ENCODE results near the gene C3orf18.
"Not testable (repeated sequence)": the region's sequence is repeated elsewhere in the genome, so short reads cannot be mapped to it uniquely, and the experiment has no call there.

Gene C3orf18

DNA sequence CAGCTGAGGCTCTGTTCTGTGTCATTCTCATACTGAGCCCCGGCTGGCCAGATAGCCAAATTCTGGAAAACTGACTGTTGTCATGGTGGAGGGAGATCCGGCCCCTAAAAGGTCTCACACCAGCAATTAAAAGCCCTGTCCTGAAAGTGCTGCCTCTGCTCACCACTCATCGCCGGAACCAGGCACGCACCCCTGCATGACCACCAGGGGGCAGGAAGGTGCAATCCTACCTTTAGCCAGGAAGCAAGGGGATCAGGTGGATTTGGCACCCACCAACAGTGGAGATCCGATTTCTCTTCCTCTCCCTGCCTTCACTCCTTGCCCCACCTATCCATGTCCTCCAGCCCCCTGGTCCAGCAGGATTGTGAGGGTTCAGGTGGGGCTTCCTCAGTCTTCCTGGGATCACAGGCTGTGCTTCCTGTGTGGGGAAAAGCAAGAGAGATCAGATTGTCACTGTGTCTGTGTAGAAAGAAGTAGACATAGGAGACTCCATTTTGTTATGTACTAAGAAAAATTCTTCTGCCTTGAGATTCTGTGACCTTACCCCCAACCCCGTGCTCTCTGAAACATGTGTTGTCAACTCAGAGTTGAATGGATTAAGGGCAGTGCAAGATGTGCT is 48.0 kb downstream of the C3orf18 start:
- DNase-seq = peak; percentile 14 to 67

DNA sequence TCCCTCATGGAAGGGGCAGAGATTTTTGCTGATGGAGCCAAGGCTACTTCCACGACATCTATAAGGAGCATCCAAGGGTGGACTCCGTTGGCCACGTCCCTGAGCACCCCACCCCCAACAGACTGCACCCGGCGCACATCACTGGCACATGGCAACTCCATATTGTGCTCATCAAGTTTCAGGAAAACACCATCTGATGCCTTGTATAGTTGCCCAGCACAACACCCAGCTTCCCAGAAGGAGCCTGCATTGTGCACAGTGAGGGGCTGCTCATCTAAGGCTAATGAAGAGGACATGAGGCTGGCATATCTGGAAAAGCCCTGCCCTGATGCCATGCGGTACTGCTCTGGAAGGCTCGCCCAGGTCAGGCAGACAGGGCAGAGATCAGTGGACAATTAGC is 49.1 kb downstream of the C3orf18 start:
- DNase-seq = peak; percentile 76 to 84

- DNase-seq = no peak
Measured at GRCh38 chr3:50517721-50518206, 49.8 kb downstream of the C3orf18 start.

GRCh38 chr3:50516440-50516871 is 51.1 kb downstream of the C3orf18 start:
- DNase-seq = peak; percentile 68 to 74

DNA sequence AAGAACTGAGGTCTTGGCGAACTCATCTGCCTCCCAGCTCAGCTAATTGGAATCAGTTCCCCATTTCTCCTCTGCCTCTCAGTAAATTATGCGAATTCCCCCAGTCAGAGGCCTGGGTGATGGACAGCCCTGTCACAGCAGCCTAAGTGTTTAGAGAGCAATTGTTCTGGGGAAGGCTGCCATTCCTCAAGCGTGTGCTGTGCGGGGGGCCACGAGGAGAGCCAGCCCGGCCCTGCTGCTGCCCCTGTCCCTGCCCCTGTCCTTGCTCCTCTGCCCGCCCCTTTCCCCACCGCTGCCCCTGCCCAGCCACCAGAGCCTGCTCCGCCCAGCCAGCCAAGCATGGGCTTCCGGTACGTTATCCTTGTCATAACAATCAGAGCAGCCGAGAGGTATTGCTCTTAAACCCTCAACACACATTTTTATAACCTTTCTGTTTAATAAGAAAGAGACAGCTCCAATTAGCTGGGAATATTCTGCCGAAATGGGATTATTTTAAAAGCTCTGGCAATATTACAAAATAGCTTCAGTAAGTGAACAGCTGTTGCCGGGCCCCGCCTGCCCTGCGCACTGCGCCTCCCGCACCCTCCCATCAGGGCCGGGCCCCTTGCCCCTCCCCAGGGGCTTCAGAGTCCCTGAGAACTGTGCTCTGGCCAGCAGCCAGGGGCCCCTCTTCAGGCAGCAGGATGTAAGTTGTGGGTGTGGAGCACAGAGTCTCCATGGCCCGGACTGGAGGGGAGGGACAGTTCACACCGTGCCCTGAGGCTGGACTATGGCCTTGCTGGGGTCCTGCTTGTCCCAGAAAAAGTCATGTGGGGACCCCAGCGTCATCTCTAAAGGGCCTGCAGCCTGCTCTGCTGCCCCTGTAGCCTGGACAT is 51.7 kb downstream of the C3orf18 start:
- peak; percentile 92 to 96 for DNase-seq

DNA sequence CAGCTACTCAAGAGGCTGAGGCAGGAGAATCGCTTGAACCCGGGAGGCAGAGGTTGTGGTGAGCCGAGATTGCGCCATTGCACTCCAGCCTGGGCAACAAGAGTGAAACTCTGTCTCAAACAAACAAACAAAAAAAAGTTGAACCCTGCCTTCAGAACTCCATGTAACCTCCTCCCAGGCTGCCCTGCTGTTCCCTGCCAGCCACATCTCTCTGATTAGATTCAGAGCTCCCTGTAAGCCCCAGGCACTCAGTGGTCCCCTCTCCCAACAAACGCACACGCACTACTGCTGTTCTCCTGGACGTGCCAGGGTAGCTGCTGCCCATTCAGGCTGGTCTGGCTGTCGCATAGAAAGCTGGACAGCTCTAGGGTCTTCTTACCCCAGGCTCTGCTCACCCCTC is 54.6 kb downstream of the C3orf18 start:
- not testable (repeated sequence) for DNase-seq

GRCh38 chr3:50512131-50512530 is 55.4 kb downstream of the C3orf18 start:
- peak; percentile 19 to 70 for DNase-seq

- DNase-seq = no peak
Measured at GRCh38 chr3:50510325-50510724, 57.2 kb downstream of the C3orf18 start.

GRCh38 chr3:50509715-50510114 is 57.8 kb downstream of the C3orf18 start:
- no peak for DNase-seq

- no peak for DNase-seq
Measured at GRCh38 chr3:50508821-50509220, 58.7 kb downstream of the C3orf18 start.
